Hepatocyte (in vitro differentiated cells): ENCODE measurements around the gene AKAP12.

Experiments used
- EZH2 ChIP-seq: fragments of 200-600 bp; sonication (generic); IDR thresholded peaks from 2 replicates; pipeline ENCODE4 v1.6.1; 2016; ENCODE audit warnings: antibody characterized with exemption, mild to moderate bottlenecking, borderline replicate concordance
- EZH2phosphoT487 ChIP-seq: fragments of 200-600 bp; sonication (generic); IDR thresholded peaks from one replicate; pipeline ENCODE4 v1.6.1; 2018; ENCODE audit warnings: antibody characterized with exemption, mild to moderate bottlenecking, low read depth, moderate library complexity; ENCODE audit not compliant: unreplicated experiment, severe bottlenecking
- TF ChIP-seq, protein P1 (sequence below): fragments of 200-600 bp; sonication (generic); IDR thresholded peaks from 2 replicates; pipeline ENCODE4 v1.5.1; 2016; ENCODE audit warnings: antibody characterized with exemption, mild to moderate bottlenecking; ENCODE audit not compliant: poor library complexity

DNA sequence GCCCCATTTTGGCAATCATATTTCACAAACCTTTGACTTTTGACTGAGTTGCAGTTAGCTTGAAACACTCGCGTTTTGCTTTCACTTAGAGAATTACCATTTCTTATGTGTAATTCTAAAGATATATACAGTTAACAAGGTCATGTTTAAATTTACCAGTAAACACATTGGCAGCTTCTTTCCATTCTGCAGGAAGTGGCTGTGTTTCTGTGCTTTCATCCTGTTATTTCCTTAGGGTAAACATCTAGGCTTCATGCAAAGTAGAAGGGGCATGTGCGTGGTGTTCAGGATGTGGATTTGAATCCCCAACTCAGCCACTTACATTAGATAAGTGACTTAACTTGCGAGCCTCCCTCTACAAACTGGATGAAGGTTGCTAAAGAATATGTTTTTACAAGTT is 41.1 kb downstream of the AKAP12 start:
- TF ChIP-seq, protein P1, sequence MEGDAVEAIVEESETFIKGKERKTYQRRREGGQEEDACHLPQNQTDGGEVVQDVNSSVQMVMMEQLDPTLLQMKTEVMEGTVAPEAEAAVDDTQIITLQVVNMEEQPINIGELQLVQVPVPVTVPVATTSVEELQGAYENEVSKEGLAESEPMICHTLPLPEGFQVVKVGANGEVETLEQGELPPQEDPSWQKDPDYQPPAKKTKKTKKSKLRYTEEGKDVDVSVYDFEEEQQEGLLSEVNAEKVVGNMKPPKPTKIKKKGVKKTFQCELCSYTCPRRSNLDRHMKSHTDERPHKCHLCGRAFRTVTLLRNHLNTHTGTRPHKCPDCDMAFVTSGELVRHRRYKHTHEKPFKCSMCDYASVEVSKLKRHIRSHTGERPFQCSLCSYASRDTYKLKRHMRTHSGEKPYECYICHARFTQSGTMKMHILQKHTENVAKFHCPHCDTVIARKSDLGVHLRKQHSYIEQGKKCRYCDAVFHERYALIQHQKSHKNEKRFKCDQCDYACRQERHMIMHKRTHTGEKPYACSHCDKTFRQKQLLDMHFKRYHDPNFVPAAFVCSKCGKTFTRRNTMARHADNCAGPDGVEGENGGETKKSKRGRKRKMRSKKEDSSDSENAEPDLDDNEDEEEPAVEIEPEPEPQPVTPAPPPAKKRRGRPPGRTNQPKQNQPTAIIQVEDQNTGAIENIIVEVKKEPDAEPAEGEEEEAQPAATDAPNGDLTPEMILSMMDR, result no peak
- TF ChIP-seq EZH2 (no peak), EZH2phosphoT487 (no peak)
